Suprapubic skin (tissue), 3 donors: Measurements from ENCODE around the gene PLXDC2.

Source experiments
- CTCF ChIP-seq, 2 donors: fragments of 200-600 bp in 1 of 2; fragments of 450-650 bp in 1 of 2; sonication (generic) in 1 of 2; IDR thresholded peaks; one replicate each; pipeline ENCODE4 v1.5.1; 2016 to 2019; ENCODE audit warnings: antibody characterized with exemption in 2 of 2, mild to moderate bottlenecking in 1 of 2, moderate library complexity in 1 of 2
- EP300 ChIP-seq: sonication (generic); formaldehyde crosslinking; IDR thresholded peaks from one replicate; pipeline ENCODE4 v1.6.1; 2017; ENCODE audit warnings: antibody characterized with exemption
- POLR2A ChIP-seq, 2 donors: fragments of 450-650 bp; IDR thresholded peaks; one replicate each; pipeline ENCODE4 v1.6.1; 2017; ENCODE audit warnings: antibody characterized with exemption in 2 of 2, mild to moderate bottlenecking in 2 of 2, moderate library complexity in 2 of 2

- TF ChIP-seq CTCF (IDR thresholded peaks at IDR 0.05) (no peak), POLR2A (IDR thresholded peaks at IDR 0.05) (no peak), EP300 (no peak)
Measured at GRCh38 chr10:19967981-19968380, 151.7 kb downstream of the PLXDC2 start.
